Fibroblast of mammary gland (primary cell): ENCODE measurements around the gene HSDL1.
A peak's percentile ranks its signal among the peaks of the same experiment; 100 is the strongest.

Source experiments
- DNase-seq: peaks from one replicate; pipeline ENCODE4 v3.0.0-alpha.2; 2010; ENCODE audit warnings: low read depth
- H3K4me3 ChIP-seq: 2 replicates; pipeline ENCODE4 v1.5.1; 2011; ENCODE audit warnings: low read depth, mild to moderate bottlenecking, low read length, moderate library complexity; ENCODE audit not compliant: control insufficient read depth
- TF ChIP-seq, protein P1 (sequence below): conservative IDR thresholded peaks from 2 replicates; pipeline ENCODE4 v1.5.1; 2011; ENCODE audit warnings: low read depth, low read length, inconsistent platforms; ENCODE audit not compliant: control insufficient read depth, insufficient read depth

Gene HSDL1

DNA sequence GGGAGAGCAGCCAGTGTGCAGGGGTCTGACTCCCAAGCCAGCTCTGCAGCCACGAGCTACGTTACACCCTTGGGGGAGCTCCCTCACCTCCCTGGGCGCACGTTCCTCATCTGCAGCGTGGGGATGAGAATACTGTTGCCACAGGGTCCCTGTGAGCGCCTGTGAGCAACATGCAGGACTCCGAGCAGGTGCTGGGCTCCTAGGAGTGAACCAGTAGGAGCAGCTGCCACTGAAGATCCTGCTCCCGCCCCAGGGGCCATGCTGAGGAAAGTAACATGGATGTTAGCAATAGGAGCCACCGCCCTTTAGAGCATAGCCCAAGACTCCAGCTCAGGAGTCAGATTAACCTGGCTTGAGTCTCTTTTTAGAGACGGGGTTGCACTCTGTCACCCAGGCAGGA lies 16.1 kb upstream of the HSDL1 start:
- H3K4me3 ChIP-seq, result no peak overlapping the region
- DNase-seq, result no peak
- TF ChIP-seq, protein P1, sequence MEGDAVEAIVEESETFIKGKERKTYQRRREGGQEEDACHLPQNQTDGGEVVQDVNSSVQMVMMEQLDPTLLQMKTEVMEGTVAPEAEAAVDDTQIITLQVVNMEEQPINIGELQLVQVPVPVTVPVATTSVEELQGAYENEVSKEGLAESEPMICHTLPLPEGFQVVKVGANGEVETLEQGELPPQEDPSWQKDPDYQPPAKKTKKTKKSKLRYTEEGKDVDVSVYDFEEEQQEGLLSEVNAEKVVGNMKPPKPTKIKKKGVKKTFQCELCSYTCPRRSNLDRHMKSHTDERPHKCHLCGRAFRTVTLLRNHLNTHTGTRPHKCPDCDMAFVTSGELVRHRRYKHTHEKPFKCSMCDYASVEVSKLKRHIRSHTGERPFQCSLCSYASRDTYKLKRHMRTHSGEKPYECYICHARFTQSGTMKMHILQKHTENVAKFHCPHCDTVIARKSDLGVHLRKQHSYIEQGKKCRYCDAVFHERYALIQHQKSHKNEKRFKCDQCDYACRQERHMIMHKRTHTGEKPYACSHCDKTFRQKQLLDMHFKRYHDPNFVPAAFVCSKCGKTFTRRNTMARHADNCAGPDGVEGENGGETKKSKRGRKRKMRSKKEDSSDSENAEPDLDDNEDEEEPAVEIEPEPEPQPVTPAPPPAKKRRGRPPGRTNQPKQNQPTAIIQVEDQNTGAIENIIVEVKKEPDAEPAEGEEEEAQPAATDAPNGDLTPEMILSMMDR, result no peak

DNA sequence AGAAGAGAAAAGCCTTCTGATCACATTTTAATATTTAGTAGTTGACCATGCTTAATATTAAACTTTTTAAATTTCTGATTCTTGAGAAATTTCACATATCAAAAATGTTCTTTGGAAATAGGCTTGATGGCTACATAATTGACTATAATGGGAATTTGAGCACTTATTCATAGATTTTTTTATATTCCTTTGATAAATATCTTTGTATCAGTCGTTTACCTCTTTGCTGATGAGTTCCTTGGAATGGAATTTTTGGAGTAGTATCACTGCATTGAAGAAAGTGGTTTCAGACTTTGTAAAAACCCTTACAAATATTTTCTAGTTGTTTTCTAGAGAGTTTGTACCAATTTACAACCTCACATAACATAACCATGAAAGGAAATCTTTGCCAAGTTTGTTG lies 14.8 kb upstream of the HSDL1 start:
- TF ChIP-seq, protein P1, result no peak
- no peak for DNase-seq

DNA sequence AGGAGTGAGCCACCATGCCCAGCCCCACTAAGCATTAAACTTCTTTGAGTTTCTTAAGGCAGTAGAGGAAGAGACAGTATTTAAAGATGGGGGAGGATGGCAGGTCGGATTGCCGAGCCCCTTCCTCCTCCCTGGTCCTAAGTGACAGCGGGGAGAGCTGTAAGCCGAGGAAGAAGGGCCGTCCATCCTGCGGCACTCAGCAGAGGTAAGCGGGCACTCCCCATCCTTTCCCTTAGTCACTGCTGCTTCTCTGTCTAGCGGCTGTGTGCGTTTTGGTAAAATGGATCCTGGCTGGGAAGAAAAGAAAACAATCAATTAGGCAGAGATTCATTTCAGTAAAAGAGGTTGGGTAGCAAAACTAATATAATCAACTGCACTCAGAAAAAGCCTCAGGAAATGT lies 14.0 kb upstream of the HSDL1 start:
- no peak for DNase-seq
- no peak overlapping the region for H3K4me3 ChIP-seq
- TF ChIP-seq, protein P1, result no peak

More for the DNA sequence above, 14.8 kb upstream of the HSDL1 start:
- H3K4me3 ChIP-seq, result no peak overlapping the region

DNA sequence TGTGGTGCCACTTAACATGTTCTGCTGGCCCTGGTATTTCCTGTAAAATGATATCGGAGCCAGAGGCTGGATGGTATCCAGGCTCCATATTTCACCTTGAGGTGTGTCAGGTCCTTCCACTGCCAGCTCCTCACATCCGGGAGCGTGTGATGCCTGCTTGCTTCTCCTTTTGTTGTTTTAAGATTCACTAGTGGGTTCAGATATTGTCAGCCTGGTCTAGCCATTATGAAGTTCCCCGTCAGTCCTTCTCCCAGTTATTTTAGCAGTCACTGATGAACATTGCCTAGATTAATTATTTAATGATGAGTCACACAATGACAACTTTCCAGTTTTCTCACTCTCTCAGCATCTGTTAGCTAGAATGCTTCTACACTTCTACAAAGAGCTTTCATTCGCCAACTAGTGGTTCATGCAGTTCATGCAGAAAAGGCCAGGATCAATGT lies 11.4 kb upstream of the HSDL1 start:
- TF ChIP-seq, protein P1, result peak; percentile 14
- peak; percentile 20 for DNase-seq
- H3K4me3 ChIP-seq, result no peak overlapping the region

DNA sequence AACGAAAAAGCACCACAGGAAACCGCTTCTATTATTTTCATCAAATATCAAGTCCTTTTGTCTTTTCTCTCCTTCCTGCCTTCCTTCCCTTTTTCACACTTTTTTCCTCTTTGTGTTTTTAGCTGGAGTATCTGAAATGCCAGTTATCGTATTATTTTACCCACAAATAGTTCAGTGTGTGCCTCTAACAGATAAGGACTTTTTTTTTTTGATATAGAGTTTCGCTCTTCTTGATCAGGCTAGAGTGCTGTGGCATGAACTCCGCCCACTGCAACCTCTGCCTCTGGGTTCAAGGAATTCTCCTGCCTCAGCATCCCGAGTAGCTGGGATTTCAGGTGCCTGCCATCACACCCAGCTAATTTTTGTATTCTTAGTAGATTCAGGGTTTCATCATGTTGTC lies 10.8 kb upstream of the HSDL1 start:
- DNase-seq, result no peak
- TF ChIP-seq, protein P1, result no peak

DNA sequence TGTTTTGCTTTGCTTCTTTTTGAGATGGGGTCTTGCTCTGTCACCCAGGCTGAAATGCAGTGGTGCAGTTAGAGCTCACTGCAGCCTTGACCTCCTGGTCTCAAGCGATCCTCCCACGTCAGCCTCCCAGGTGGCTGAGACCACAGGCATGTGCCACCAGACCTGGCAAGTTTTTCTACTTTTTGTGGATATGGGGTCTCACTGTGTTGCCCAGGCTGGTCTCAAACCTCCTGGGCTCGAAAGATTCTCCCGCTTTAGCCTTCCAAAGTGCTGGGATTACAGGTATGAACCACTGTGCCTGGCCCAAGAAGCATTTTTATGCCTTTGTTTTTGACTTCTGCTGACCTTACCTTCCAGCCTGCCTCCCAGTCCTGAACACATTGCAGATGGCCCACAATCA lies 10.2 kb upstream of the HSDL1 start:
- no peak for DNase-seq
- H3K4me3 ChIP-seq, result no peak overlapping the region
- TF ChIP-seq, protein P1, result no peak

More for the DNA sequence above, 10.8 kb upstream of the HSDL1 start:
- H3K4me3 ChIP-seq, result no peak overlapping the region

DNA sequence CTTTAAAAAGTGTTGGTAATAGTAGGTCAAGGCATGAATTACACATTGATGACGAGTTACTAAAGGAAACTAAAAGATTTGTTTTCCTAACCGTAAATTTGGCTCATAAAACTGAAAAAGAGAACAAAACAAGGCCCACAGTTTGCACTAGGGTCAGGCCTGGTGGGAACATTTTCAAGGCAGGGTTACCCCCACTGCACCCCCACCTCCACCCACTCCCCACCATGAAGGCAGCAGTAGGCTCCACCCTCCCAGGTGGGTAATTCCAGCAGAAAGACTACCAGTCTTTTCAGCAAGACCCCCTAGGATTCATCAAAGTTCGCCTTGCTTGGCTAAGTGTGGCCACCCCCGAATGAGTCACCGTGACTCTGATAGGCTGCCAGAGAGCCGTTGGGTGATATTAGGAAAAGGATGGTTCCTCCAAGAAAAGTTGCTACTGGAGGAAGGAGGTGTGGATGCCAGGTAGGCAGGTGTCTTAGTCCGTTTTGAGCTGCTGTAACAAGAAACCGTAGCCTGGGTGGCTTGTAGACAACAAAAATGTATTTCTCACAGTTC lies 8.8 kb upstream of the HSDL1 start:
- H3K4me3 ChIP-seq, result no peak overlapping the region
- TF ChIP-seq, protein P1, result no peak
- DNase-seq, result peak; percentile 14
